Activated T-helper 1 cell treated with anti-CD3 and anti-CD28 coated beads, Interleukin-12 subunit alpha, Interleukin-12 subunit beta, Interleukin-2, Interleukin-4 antibody, amounts not matched to agents 30 ng/mL and 10 ng/mL and 1 ng/mL, durations not matched to agents 14 hours and 24 hours and 36 hours (primary cell): ENCODE results near the gene SPRYD7. TPM values are rescaled to one million over a fixed set of nuclear protein-coding genes. Genes with fewer than 3 reads are reported as not detected.
"Not testable (repeated sequence)": the region's sequence is repeated elsewhere in the genome, so short reads cannot be mapped to it uniquely, and the experiment has no call there.

Experiments
- DNase-seq: peaks from one replicate; pipeline ENCODE4 v3.0.0; 2021; ENCODE audit warnings: low spot score
- H3K27ac Mint-ChIP-seq: one replicate; pipeline ENCODE4 v1.8.0; 2021; ENCODE audit warnings: mild to moderate bottlenecking, mixed read lengths
- H3K27me3 Mint-ChIP-seq: one replicate; pipeline ENCODE4 v1.8.0; 2022; ENCODE audit warnings: mild to moderate bottlenecking, moderate library complexity, mixed read lengths; ENCODE audit not compliant: insufficient read depth
- H3K36me3 Mint-ChIP-seq: one replicate; pipeline ENCODE4 v1.8.0; 2021; ENCODE audit warnings: low read depth, mixed read lengths
- H3K4me1 Mint-ChIP-seq: one replicate; pipeline ENCODE4 v1.8.0; 2021; ENCODE audit warnings: low read depth, mixed read lengths
- H3K4me3 Mint-ChIP-seq: one replicate; pipeline ENCODE4 v1.8.0; 2021; ENCODE audit warnings: mild to moderate bottlenecking, moderate library complexity, mixed read lengths
- H3K9me3 Mint-ChIP-seq: one replicate; pipeline ENCODE4 v1.8.0; 2021; ENCODE audit warnings: mixed read lengths
- intact Hi-C: fragments of 100-400 bp; cut with micrococcal nuclease; formaldehyde crosslinking; loops from one replicate; pipeline ENCODE4 v1.15.1; 2024
- total RNA-seq: library from RNA; stranded (reverse); gene quantifications from 2 replicates; pipeline ENCODE4 v1.2.3, GENCODE V29; 2022

The SPRYD7 gene
- total RNA-seq, 1 donor from 2014 or later, result 6.9 TPM

- H3K36me3 Mint-ChIP-seq, result peaks cover 7% of the 10 kb centered on the region
- no peak overlapping the region for H3K27ac Mint-ChIP-seq
- intact Hi-C loops, result no loop called here
These were observed 13.8 kb downstream of the SPRYD7 start for GRCh38 chr13:49922301-49922700.

GRCh38 chr13:49920969-49921368, 15.2 kb downstream of the SPRYD7 start:
- H3K27ac Mint-ChIP-seq, intact Hi-C loops, H3K4me1 Mint-ChIP-seq, H3K27me3 Mint-ChIP-seq, DNase-seq, H3K4me3 Mint-ChIP-seq: not testable (repeated sequence)
- H3K36me3 Mint-ChIP-seq, result peaks cover 11% of the 10 kb centered on the region
- peaks cover 11% of the 10 kb centered on the region for H3K9me3 Mint-ChIP-seq

More at GRCh38 chr13:49922301-49922700, 13.8 kb downstream of the SPRYD7 start:
- H3K9me3 Mint-ChIP-seq, result peaks cover 11% of the 10 kb centered on the region
- DNase-seq, result no peak
- no peaks in the 10 kb centered on the region for H3K27me3 Mint-ChIP-seq
- H3K4me3 Mint-ChIP-seq, result no peak overlapping the region
- H3K4me1 Mint-ChIP-seq, result no peaks in the 10 kb centered on the region

DNA sequence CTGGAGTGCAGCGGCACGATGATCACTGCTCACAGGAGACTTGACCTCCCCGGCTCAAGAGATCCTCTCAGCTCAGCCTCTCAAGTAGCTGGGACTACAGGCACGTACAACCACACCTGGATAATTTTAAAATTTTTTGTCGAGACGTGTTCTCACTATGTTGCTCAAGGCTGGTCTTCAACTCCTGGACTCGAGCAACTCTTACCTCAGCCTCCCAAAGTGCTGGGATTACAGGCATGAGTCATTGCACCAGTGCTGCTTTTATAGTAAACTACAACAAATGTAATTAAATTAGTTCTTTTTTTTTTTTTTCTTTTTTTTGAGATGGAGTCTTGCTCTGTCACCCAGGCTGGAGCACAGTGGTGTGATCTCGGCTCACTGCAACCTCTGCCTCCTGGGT, 18.0 kb downstream of the SPRYD7 start:
- intact Hi-C loops, result not testable (repeated sequence)
- peaks cover 11% of the 10 kb centered on the region for H3K9me3 Mint-ChIP-seq

GRCh38 chr13:49914947-49915346, 21.2 kb downstream of the SPRYD7 start:
- Mint-ChIP-seq H3K36me3 (peaks cover 5% of the 10 kb centered on the region), H3K27ac (no peak overlapping the region), H3K4me3 (no peak overlapping the region), H3K9me3 (no peaks in the 10 kb centered on the region), H3K27me3 (no peaks in the 10 kb centered on the region), H3K4me1 (no peaks in the 10 kb centered on the region)
- intact Hi-C loops, result no loop called here
- DNase-seq, result no peak

More for the DNA sequence above, 18.0 kb downstream of the SPRYD7 start:
- not testable (repeated sequence) for DNase-seq, H3K4me1 Mint-ChIP-seq, H3K4me3 Mint-ChIP-seq, H3K27ac Mint-ChIP-seq, H3K27me3 Mint-ChIP-seq
- peaks cover 10% of the 10 kb centered on the region for H3K36me3 Mint-ChIP-seq

- H3K36me3 Mint-ChIP-seq, result no peaks in the 10 kb centered on the region
- H3K4me3 Mint-ChIP-seq, result no peak overlapping the region
- H3K27ac Mint-ChIP-seq, result no peak overlapping the region
- no peak for DNase-seq
- H3K4me1 Mint-ChIP-seq, result peaks cover 5% of the 10 kb centered on the region
- intact Hi-C loops, result no loop called here
- H3K9me3 Mint-ChIP-seq, result no peaks in the 10 kb centered on the region
- no peaks in the 10 kb centered on the region for H3K27me3 Mint-ChIP-seq
These were observed 27.5 kb downstream of the SPRYD7 start for GRCh38 chr13:49908637-49909036.

DNA sequence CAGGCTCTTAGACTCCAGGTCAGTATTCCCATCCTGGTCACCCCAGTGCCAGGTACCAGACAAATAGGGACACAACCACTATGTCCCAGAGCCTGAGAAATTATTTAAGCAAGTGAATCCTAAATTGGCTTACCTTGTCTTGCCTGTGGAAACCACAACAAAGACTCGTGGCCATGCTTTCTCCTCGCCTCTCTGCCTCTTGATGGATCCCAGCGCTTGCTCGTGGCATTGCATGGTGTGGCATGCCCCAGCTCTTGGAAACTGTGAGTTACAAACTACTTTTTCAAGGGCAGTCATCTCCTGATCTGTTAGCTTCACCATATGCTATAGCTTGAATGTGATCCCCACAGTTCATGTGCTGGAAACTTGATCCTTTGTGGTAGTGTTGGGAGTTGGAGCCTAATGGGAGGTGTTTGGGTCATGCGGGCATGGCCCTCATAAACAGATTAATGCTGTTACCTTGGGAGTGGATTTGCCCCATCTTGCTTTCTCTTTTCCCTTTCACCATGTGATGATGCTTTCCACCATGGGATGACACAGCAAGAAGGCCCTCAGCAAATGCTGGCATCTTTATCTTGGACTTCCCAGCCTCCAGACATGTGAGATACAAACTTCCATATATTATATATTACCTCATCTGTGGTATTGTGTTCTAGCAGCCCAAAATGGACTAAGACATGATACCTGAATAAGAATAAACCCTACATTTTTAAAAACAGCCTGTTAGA, 31.2 kb downstream of the SPRYD7 start:
- H3K36me3 Mint-ChIP-seq, result no peaks in the 10 kb centered on the region
- no peaks in the 10 kb centered on the region for H3K27me3 Mint-ChIP-seq
- DNase-seq, result no peak
- H3K4me1 Mint-ChIP-seq, result peaks cover 5% of the 10 kb centered on the region
- no peaks in the 10 kb centered on the region for H3K9me3 Mint-ChIP-seq
- H3K27ac Mint-ChIP-seq, result no peak overlapping the region
- H3K4me3 Mint-ChIP-seq, result no peak overlapping the region
- intact Hi-C loops, result no loop called here

- intact Hi-C loops, result no loop called here
- no peaks in the 10 kb centered on the region for H3K27me3 Mint-ChIP-seq
- no peaks in the 10 kb centered on the region for H3K4me1 Mint-ChIP-seq
- H3K9me3 Mint-ChIP-seq, result no peaks in the 10 kb centered on the region
- H3K36me3 Mint-ChIP-seq, result no peaks in the 10 kb centered on the region
- H3K4me3 Mint-ChIP-seq, result no peak overlapping the region
- no peak for DNase-seq
- H3K27ac Mint-ChIP-seq, result no peak overlapping the region
These were observed 37.3 kb downstream of the SPRYD7 start for GRCh38 chr13:49898792-49899191.

GRCh38 chr13:49897713-49898112, 38.4 kb downstream of the SPRYD7 start:
- Mint-ChIP-seq H3K9me3 (no peaks in the 10 kb centered on the region), H3K4me3 (no peak overlapping the region), H3K36me3 (no peaks in the 10 kb centered on the region), H3K27ac (no peak overlapping the region), H3K27me3 (no peaks in the 10 kb centered on the region), H3K4me1 (no peaks in the 10 kb centered on the region)
- DNase-seq, result no peak
- intact Hi-C loops, result no loop called here

GRCh38 chr13:49895826-49896225, 40.3 kb downstream of the SPRYD7 start:
- Mint-ChIP-seq H3K36me3 (no peaks in the 10 kb centered on the region), H3K9me3 (no peaks in the 10 kb centered on the region), H3K4me1 (no peaks in the 10 kb centered on the region), H3K27me3 (no peaks in the 10 kb centered on the region), H3K27ac (no peak overlapping the region), H3K4me3 (no peak overlapping the region)
- intact Hi-C loops, result no loop called here
- no peak for DNase-seq

GRCh38 chr13:49893591-49893990, 42.5 kb downstream of the SPRYD7 start:
- no peak overlapping the region for H3K4me3 Mint-ChIP-seq
- intact Hi-C loops, result no loop called here
- H3K27ac Mint-ChIP-seq, result no peak overlapping the region
- no peaks in the 10 kb centered on the region for H3K4me1 Mint-ChIP-seq
- DNase-seq, result no peak
- H3K36me3 Mint-ChIP-seq, result no peaks in the 10 kb centered on the region
- H3K27me3 Mint-ChIP-seq, result no peaks in the 10 kb centered on the region
- H3K9me3 Mint-ChIP-seq, result peaks cover 4% of the 10 kb centered on the region

GRCh38 chr13:49890376-49890775, 45.8 kb downstream of the SPRYD7 start:
- peaks cover 4% of the 10 kb centered on the region for H3K9me3 Mint-ChIP-seq
- DNase-seq, result no peak
- no peaks in the 10 kb centered on the region for H3K27me3 Mint-ChIP-seq
- H3K4me1 Mint-ChIP-seq, result no peaks in the 10 kb centered on the region
- intact Hi-C loops, result no loop called here
- H3K27ac Mint-ChIP-seq, result no peak overlapping the region
- no peaks in the 10 kb centered on the region for H3K36me3 Mint-ChIP-seq
- H3K4me3 Mint-ChIP-seq, result no peak overlapping the region

GRCh38 chr13:49878682-49879081, 57.5 kb downstream of the SPRYD7 start:
- no peak for DNase-seq
- no peaks in the 10 kb centered on the region for H3K36me3 Mint-ChIP-seq
- H3K27me3 Mint-ChIP-seq, result peaks cover 2% of the 10 kb centered on the region
- intact Hi-C loops, result no loop called here
- no peaks in the 10 kb centered on the region for H3K4me1 Mint-ChIP-seq
- H3K9me3 Mint-ChIP-seq, result peaks cover 35% of the 10 kb centered on the region
- no peak overlapping the region for H3K27ac Mint-ChIP-seq
- no peak overlapping the region for H3K4me3 Mint-ChIP-seq

GRCh38 chr13:49877629-49878218, 58.4 kb downstream of the SPRYD7 start:
- DNase-seq, result no peak
- Mint-ChIP-seq H3K36me3 (no peaks in the 10 kb centered on the region), H3K4me1 (no peaks in the 10 kb centered on the region), H3K4me3 (no peak overlapping the region), H3K27me3 (peaks cover 2% of the 10 kb centered on the region), H3K9me3 (peaks cover 32% of the 10 kb centered on the region), H3K27ac (no peak overlapping the region)
- intact Hi-C loops, result no loop called here
